ENCODE results near the gene MYO1B. TPM values are rescaled to one million over a fixed set of nuclear protein-coding genes. Genes with fewer than 3 reads are reported as not detected.

The MYO1B gene
- total and polyA plus RNA-seq, 2 experiments from 2014 or later, result 126 to 197 TPM

GRCh38 chr2:191312163-191312562 lies 67.0 kb downstream of the MYO1B start:
- no peak overlapping the region for H2AFZ ChIP-seq
- no peaks in the 10 kb centered on the region for H3K9me2 ChIP-seq (ENCODE audit: insufficient read depth)
- in situ Hi-C loops (cut with MboI), result no loop called here
- no peaks in the 10 kb centered on the region for H4K20me1 ChIP-seq (ENCODE audit: insufficient read depth)
- no peak for DNase-seq
- H3K4me2 ChIP-seq (ENCODE audit: unreplicated experiment), result peak overlapping the region; percentile 50
- H3K27ac ChIP-seq, result peak overlapping the region; percentile 40
- H3K4me3 ChIP-seq, result no peak overlapping the region
- H3K27me3 ChIP-seq (replicated peaks; ENCODE audit: insufficient read depth), result no peaks in the 10 kb centered on the region
- peaks cover 96% of the 10 kb centered on the region for H3K79me2 ChIP-seq (ENCODE audit: insufficient read depth)
- peaks cover 33% of the 10 kb centered on the region; the same call in 1 of the 2 replicates for H3F3A ChIP-seq (ENCODE audit: insufficient read depth)
- peaks cover 3% of the 10 kb centered on the region; the same call in 1 of the 2 replicates for H3K36me3 ChIP-seq (ENCODE audit: low read depth)
- H3K9ac ChIP-seq, result no peak overlapping the region
- H3K4me1 ChIP-seq (ENCODE audit: insufficient read depth), result peaks cover 45% of the 10 kb centered on the region
- no peaks in the 10 kb centered on the region for H3K9me3 ChIP-seq (ENCODE audit: low read depth)
- TF ChIP-seq EZH2phosphoT487 (IDR thresholded peaks at IDR 0.05; ENCODE audit: insufficient read depth, low read depth), result no peak
- TF ChIP-seq EZH2 (IDR thresholded peaks at IDR 0.05; ENCODE audit: insufficient read depth, poor library complexity, severe bottlenecking), result no peak
- WGBS, 2 experiments (ENCODE audit: low coverage in 1 of 2, low lambda C conversion rate in 2 of 2, missing lambda C conversion rate in 2 of 2), result 97 to 100% methylated on average over 3 of the region's 3 CpGs

GRCh38 chr2:191312662-191313061 lies 67.5 kb downstream of the MYO1B start:
- 93 to 100% methylated on average over 1 of the region's 1 CpG for WGBS, 2 experiments (ENCODE audit: low coverage in 1 of 2, low lambda C conversion rate in 2 of 2, missing lambda C conversion rate in 2 of 2)
- Histone ChIP-seq H3K27ac (peak overlapping the region; percentile 40; the same call in 1 of the 2 replicates), H3K4me1 (ENCODE audit: insufficient read depth) (peaks cover 50% of the 10 kb centered on the region), H4K20me1 (ENCODE audit: insufficient read depth) (no peaks in the 10 kb centered on the region), H2AFZ (no peak overlapping the region), H3K27me3 (replicated peaks; ENCODE audit: insufficient read depth) (no peaks in the 10 kb centered on the region), H3K4me3 (no peak overlapping the region), H3K36me3 (ENCODE audit: low read depth) (peaks cover 3% of the 10 kb centered on the region; the same call in 1 of the 2 replicates), H3K79me2 (ENCODE audit: insufficient read depth) (peaks cover 96% of the 10 kb centered on the region), H3K9me3 (ENCODE audit: low read depth) (no peaks in the 10 kb centered on the region), H3F3A (ENCODE audit: insufficient read depth) (peaks cover 36% of the 10 kb centered on the region), H3K9me2 (ENCODE audit: insufficient read depth) (no peaks in the 10 kb centered on the region), H3K9ac (no peak overlapping the region), H3K4me2 (ENCODE audit: unreplicated experiment) (peak overlapping the region; percentile 50)
- in situ Hi-C loops (cut with MboI), result no loop called here
- TF ChIP-seq EZH2 (IDR thresholded peaks at IDR 0.05; ENCODE audit: insufficient read depth, poor library complexity, severe bottlenecking) (no peak), EZH2phosphoT487 (IDR thresholded peaks at IDR 0.05; ENCODE audit: insufficient read depth, low read depth) (no peak)
- DNase-seq, result no peak

GRCh38 chr2:191314697-191315364 lies 69.6 kb downstream of the MYO1B start:
- H3K4me1 ChIP-seq (ENCODE audit: insufficient read depth), result peaks cover 72% of the 10 kb centered on the region
- H3F3A ChIP-seq (ENCODE audit: insufficient read depth), result peaks cover 53% of the 10 kb centered on the region
- H3K79me2 ChIP-seq (ENCODE audit: insufficient read depth), result peaks cover 96% of the 10 kb centered on the region
- H3K9ac ChIP-seq, result no peak overlapping the region
- no peaks in the 10 kb centered on the region for H3K9me3 ChIP-seq (ENCODE audit: low read depth)
- no peak overlapping the region for H3K4me3 ChIP-seq
- no peak overlapping the region for H2AFZ ChIP-seq
- H3K9me2 ChIP-seq (ENCODE audit: insufficient read depth), result no peaks in the 10 kb centered on the region
- H3K4me2 ChIP-seq (ENCODE audit: unreplicated experiment), result no peak overlapping the region
- TF ChIP-seq EZH2phosphoT487 (IDR thresholded peaks at IDR 0.05; ENCODE audit: insufficient read depth, low read depth) (no peak), EZH2 (IDR thresholded peaks at IDR 0.05; ENCODE audit: insufficient read depth, poor library complexity, severe bottlenecking) (no peak)
- in situ Hi-C loops (cut with MboI), result no loop called here
- H3K27ac ChIP-seq, result no peak overlapping the region
- peaks cover 5% of the 10 kb centered on the region; the same call in 1 of the 2 replicates for H4K20me1 ChIP-seq (ENCODE audit: insufficient read depth)
- peaks cover under 1% of the 10 kb centered on the region; the same call in 1 of the 2 replicates for H3K36me3 ChIP-seq (ENCODE audit: low read depth)
- H3K27me3 ChIP-seq (replicated peaks; ENCODE audit: insufficient read depth), result no peaks in the 10 kb centered on the region
- no peak for DNase-seq
- 87 to 99% methylated on average over 5 to 6 of the region's 6 CpGs for WGBS, 2 experiments (ENCODE audit: low coverage in 1 of 2, low lambda C conversion rate in 2 of 2, missing lambda C conversion rate in 2 of 2)

GRCh38 chr2:191315365-191315752 lies 70.2 kb downstream of the MYO1B start:
- peaks cover 5% of the 10 kb centered on the region; the same call in 1 of the 2 replicates for H4K20me1 ChIP-seq (ENCODE audit: insufficient read depth)
- H3K79me2 ChIP-seq (ENCODE audit: insufficient read depth), result peaks cover 96% of the 10 kb centered on the region

More at GRCh38 chr2:191315365-191315752, 70.2 kb downstream of the MYO1B start:
- Histone ChIP-seq H3K4me2 (ENCODE audit: unreplicated experiment) (no peak overlapping the region), H3K9me3 (ENCODE audit: low read depth) (no peaks in the 10 kb centered on the region), H3K27ac (no peak overlapping the region), H3K36me3 (ENCODE audit: low read depth) (no peaks in the 10 kb centered on the region), H2AFZ (no peak overlapping the region), H3K4me3 (no peak overlapping the region), H3K9me2 (ENCODE audit: insufficient read depth) (no peaks in the 10 kb centered on the region), H3K27me3 (replicated peaks; ENCODE audit: insufficient read depth) (no peaks in the 10 kb centered on the region), H3K4me1 (ENCODE audit: insufficient read depth) (peaks cover 77% of the 10 kb centered on the region), H3F3A (ENCODE audit: insufficient read depth) (peaks cover 57% of the 10 kb centered on the region), H3K9ac (no peak overlapping the region)
- TF ChIP-seq EZH2phosphoT487 (IDR thresholded peaks at IDR 0.05; ENCODE audit: insufficient read depth, low read depth) (no peak), EZH2 (IDR thresholded peaks at IDR 0.05; ENCODE audit: insufficient read depth, poor library complexity, severe bottlenecking) (no peak)
- in situ Hi-C loops (cut with MboI), result no loop called here
- DNase-seq, result no peak

Measured in GM23248 (cell line).